ENCODE measurements around the gene FAM120AOS.

Gene FAM120AOS

GRCh38 chr9:93493949-93494348, 40.6 kb upstream of the FAM120AOS start:
- H3K27me3 ChIP-seq (ENCODE audit: insufficient read depth, low read length) = no peaks in the 10 kb centered on the region
- no peaks in the 10 kb centered on the region for H3K9me3 ChIP-seq (ENCODE audit: insufficient read depth, low read depth, low read length)
- H3K4ac ChIP-seq (ENCODE audit: low read depth, low read length) = no peak overlapping the region
- no peak overlapping the region for H3K18ac ChIP-seq (ENCODE audit: low read length)
- no peak overlapping the region for H3K27ac ChIP-seq (ENCODE audit: low read depth, low read length)
- H3K4me1 ChIP-seq (ENCODE audit: control insufficient read depth in 1 of 2, insufficient read depth in 2 of 2, low read length in 2 of 2) = no peaks in the 10 kb centered on the region
- H2AFZ ChIP-seq (ENCODE audit: insufficient read depth, low read length, poor library complexity) = no peak overlapping the region
- no peaks in the 10 kb centered on the region for H3K79me2 ChIP-seq (ENCODE audit: control insufficient read depth, insufficient read depth, low read length, poor library complexity)
- no peak overlapping the region for H3K4me2 ChIP-seq (ENCODE audit: low read length)
- H3K14ac ChIP-seq (ENCODE audit: low read length) = no peak overlapping the region
- no peak overlapping the region for H2BK12ac ChIP-seq (ENCODE audit: low read length)
- no peak overlapping the region for H3K23ac ChIP-seq (ENCODE audit: low read length)
- no peak overlapping the region for H3K4me3 ChIP-seq (ENCODE audit: low read depth, low read length)
- H2AK5ac ChIP-seq (ENCODE audit: low read length) = no peak overlapping the region
- peaks cover 30 to 35% of the 10 kb centered on the region in 2 experiments for H3K36me3 ChIP-seq (ENCODE audit: control insufficient read depth in 1 of 2, insufficient read depth in 2 of 2, low read length in 2 of 2)
- H3K79me1 ChIP-seq (ENCODE audit: low read length) = no peaks in the 10 kb centered on the region
- H4K12ac ChIP-seq (ENCODE audit: low read depth, low read length) = no peak overlapping the region
- H4K8ac ChIP-seq (ENCODE audit: low read depth, low read length) = no peak overlapping the region
- H2BK5ac ChIP-seq (ENCODE audit: low read depth, low read length, poor library complexity) = no peak overlapping the region
- no CpG with 5 or more reads among the region's 12 CpGs for WGBS (ENCODE audit: extremely low coverage, insufficient coverage, insufficient read length)
- no peak overlapping the region for H3K9ac ChIP-seq (ENCODE audit: low read length)
- H2BK120ac ChIP-seq (ENCODE audit: insufficient read depth, low read length, poor library complexity) = no peak overlapping the region
- no peak overlapping the region for H4K91ac ChIP-seq (ENCODE audit: low read depth, low read length)
- no peak for DNase-seq

DNA sequence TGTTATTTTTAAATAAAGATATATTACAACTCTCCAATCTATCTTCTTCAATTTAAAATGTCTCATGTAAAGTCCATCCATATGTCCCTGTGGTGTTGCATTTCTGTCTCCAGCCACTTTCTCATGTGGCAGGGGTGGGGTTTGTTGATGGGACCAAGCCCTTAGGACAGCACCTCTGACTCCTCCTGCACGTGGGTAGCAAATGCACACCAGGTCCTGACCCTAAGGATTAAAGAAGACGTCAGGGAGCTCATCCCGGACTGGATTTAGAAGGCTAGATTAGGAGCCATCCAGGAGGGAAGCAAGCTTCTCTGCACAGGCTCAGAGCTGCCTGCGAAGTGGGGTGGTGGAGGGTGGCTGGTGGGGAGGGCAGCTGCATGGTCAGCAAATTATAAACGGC, 38.9 kb upstream of the FAM120AOS start:
- Histone ChIP-seq H4K12ac (ENCODE audit: low read depth, low read length) (no peak overlapping the region), H2AK5ac (ENCODE audit: low read length) (no peak overlapping the region), H4K8ac (ENCODE audit: low read depth, low read length) (no peak overlapping the region), H3K27ac (ENCODE audit: low read depth, low read length) (no peak overlapping the region), H2BK5ac (ENCODE audit: low read depth, low read length, poor library complexity) (no peak overlapping the region), H3K9me3 (ENCODE audit: insufficient read depth, low read depth, low read length) (no peaks in the 10 kb centered on the region), H3K79me2 (ENCODE audit: control insufficient read depth, insufficient read depth, low read length, poor library complexity) (no peaks in the 10 kb centered on the region), H4K91ac (ENCODE audit: low read depth, low read length) (no peak overlapping the region), H3K4me1 (ENCODE audit: control insufficient read depth in 1 of 2, insufficient read depth in 2 of 2, low read length in 2 of 2) (no peaks in the 10 kb centered on the region), H3K79me1 (ENCODE audit: low read length) (no peaks in the 10 kb centered on the region), H3K27me3 (ENCODE audit: insufficient read depth, low read length) (no peaks in the 10 kb centered on the region), H3K18ac (ENCODE audit: low read length) (no peak overlapping the region), H3K23ac (ENCODE audit: low read length) (no peak overlapping the region), H2BK12ac (ENCODE audit: low read length) (no peak overlapping the region), H3K9ac (ENCODE audit: low read length) (no peak overlapping the region), H2AFZ (ENCODE audit: insufficient read depth, low read length, poor library complexity) (no peak overlapping the region), H2BK120ac (ENCODE audit: insufficient read depth, low read length, poor library complexity) (no peak overlapping the region), H3K4me3 (ENCODE audit: low read depth, low read length) (no peak overlapping the region), H3K36me3 (ENCODE audit: control insufficient read depth in 1 of 2, insufficient read depth in 2 of 2, low read length in 2 of 2) (peaks cover 19 to 28% of the 10 kb centered on the region in 2 experiments), H3K4me2 (ENCODE audit: low read length) (no peak overlapping the region), H3K14ac (ENCODE audit: low read length) (no peak overlapping the region), H3K4ac (ENCODE audit: low read depth, low read length) (no peak overlapping the region)
- WGBS (ENCODE audit: extremely low coverage, insufficient coverage, insufficient read length) = no CpG with 5 or more reads among the region's 5 CpGs
- DNase-seq = no peak

GRCh38 chr9:93491593-93492232, 38.3 kb upstream of the FAM120AOS start:
- no peak overlapping the region for H3K18ac ChIP-seq (ENCODE audit: low read length)
- H3K23ac ChIP-seq (ENCODE audit: low read length) = no peak overlapping the region
- no peak overlapping the region for H2BK12ac ChIP-seq (ENCODE audit: low read length)
- no peak overlapping the region for H2BK5ac ChIP-seq (ENCODE audit: low read depth, low read length, poor library complexity)
- WGBS (ENCODE audit: extremely low coverage, insufficient coverage, insufficient read length) = no CpG with 5 or more reads among the region's 3 CpGs
- no peak overlapping the region for H3K27ac ChIP-seq (ENCODE audit: low read depth, low read length)
- no peak overlapping the region for H3K4ac ChIP-seq (ENCODE audit: low read depth, low read length)
- H4K91ac ChIP-seq (ENCODE audit: low read depth, low read length) = no peak overlapping the region
- no peak overlapping the region for H4K8ac ChIP-seq (ENCODE audit: low read depth, low read length)
- H3K4me1 ChIP-seq (ENCODE audit: control insufficient read depth in 1 of 2, insufficient read depth in 2 of 2, low read length in 2 of 2) = no peaks in the 10 kb centered on the region
- no peak overlapping the region for H2AK5ac ChIP-seq (ENCODE audit: low read length)
- H3K9me3 ChIP-seq (ENCODE audit: insufficient read depth, low read depth, low read length) = no peaks in the 10 kb centered on the region
- no peak overlapping the region for H2BK120ac ChIP-seq (ENCODE audit: insufficient read depth, low read length, poor library complexity)
- H2AFZ ChIP-seq (ENCODE audit: insufficient read depth, low read length, poor library complexity) = no peak overlapping the region
- peaks cover 18 to 22% of the 10 kb centered on the region in 2 experiments for H3K36me3 ChIP-seq (ENCODE audit: control insufficient read depth in 1 of 2, insufficient read depth in 2 of 2, low read length in 2 of 2)
- no peak overlapping the region for H3K9ac ChIP-seq (ENCODE audit: low read length)
- no peak for DNase-seq
- no peaks in the 10 kb centered on the region for H3K79me2 ChIP-seq (ENCODE audit: control insufficient read depth, insufficient read depth, low read length, poor library complexity)
- H3K4me3 ChIP-seq (ENCODE audit: low read depth, low read length) = no peak overlapping the region
- no peak overlapping the region for H4K12ac ChIP-seq (ENCODE audit: low read depth, low read length)
- H3K4me2 ChIP-seq (ENCODE audit: low read length) = no peak overlapping the region
- no peaks in the 10 kb centered on the region for H3K79me1 ChIP-seq (ENCODE audit: low read length)
- H3K14ac ChIP-seq (ENCODE audit: low read length) = no peak overlapping the region
- no peaks in the 10 kb centered on the region for H3K27me3 ChIP-seq (ENCODE audit: insufficient read depth, low read length)

DNA sequence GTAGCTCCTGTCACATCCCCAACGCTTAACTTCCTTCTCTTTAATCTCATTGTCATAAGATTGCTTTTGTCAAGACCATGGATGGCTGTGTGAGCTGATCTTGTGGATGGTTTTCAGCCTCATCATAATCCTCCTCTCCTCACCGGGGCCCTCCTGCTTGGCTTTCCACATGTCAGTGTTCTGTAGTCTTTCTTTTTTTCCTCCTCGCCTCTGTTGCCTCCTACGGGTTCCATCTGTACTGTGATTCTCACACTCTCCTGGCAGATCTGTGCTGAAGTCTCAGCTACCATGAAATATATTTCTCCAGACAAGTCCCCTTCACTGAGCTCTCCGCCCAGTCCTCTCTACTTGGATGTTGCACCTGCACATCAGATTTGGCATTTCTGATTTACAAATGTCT, 34.9 kb upstream of the FAM120AOS start:
- no peaks in the 10 kb centered on the region for H3K9me3 ChIP-seq (ENCODE audit: insufficient read depth, low read depth, low read length)
- H3K27ac ChIP-seq (ENCODE audit: low read depth, low read length) = no peak overlapping the region
- H2AFZ ChIP-seq (ENCODE audit: insufficient read depth, low read length, poor library complexity) = no peak overlapping the region
- H3K4me2 ChIP-seq (ENCODE audit: low read length) = no peak overlapping the region
- no peak overlapping the region for H3K23ac ChIP-seq (ENCODE audit: low read length)
- H3K27me3 ChIP-seq (ENCODE audit: insufficient read depth, low read length) = no peaks in the 10 kb centered on the region
- no peak overlapping the region for H4K91ac ChIP-seq (ENCODE audit: low read depth, low read length)
- no peak overlapping the region for H2BK120ac ChIP-seq (ENCODE audit: insufficient read depth, low read length, poor library complexity)
- no peak overlapping the region for H3K14ac ChIP-seq (ENCODE audit: low read length)
- no peak overlapping the region for H3K4me3 ChIP-seq (ENCODE audit: low read depth, low read length)
- H4K8ac ChIP-seq (ENCODE audit: low read depth, low read length) = no peak overlapping the region
- H4K12ac ChIP-seq (ENCODE audit: low read depth, low read length) = no peak overlapping the region
- DNase-seq = no peak
- WGBS (ENCODE audit: extremely low coverage, insufficient coverage, insufficient read length) = no CpG with 5 or more reads among the region's 5 CpGs
- no peak overlapping the region for H3K9ac ChIP-seq (ENCODE audit: low read length)
- peaks cover 10 to 14% of the 10 kb centered on the region in 2 experiments for H3K36me3 ChIP-seq (ENCODE audit: control insufficient read depth in 1 of 2, insufficient read depth in 2 of 2, low read length in 2 of 2)
- H2BK5ac ChIP-seq (ENCODE audit: low read depth, low read length, poor library complexity) = no peak overlapping the region
- no peak overlapping the region for H3K4ac ChIP-seq (ENCODE audit: low read depth, low read length)
- no peak overlapping the region for H2AK5ac ChIP-seq (ENCODE audit: low read length)
- no peaks in the 10 kb centered on the region for H3K79me2 ChIP-seq (ENCODE audit: control insufficient read depth, insufficient read depth, low read length, poor library complexity)
- no peaks in the 10 kb centered on the region for H3K4me1 ChIP-seq (ENCODE audit: control insufficient read depth in 1 of 2, insufficient read depth in 2 of 2, low read length in 2 of 2)
- no peaks in the 10 kb centered on the region for H3K79me1 ChIP-seq (ENCODE audit: low read length)
- H3K18ac ChIP-seq (ENCODE audit: low read length) = peak overlapping the region; percentile 27
- H2BK12ac ChIP-seq (ENCODE audit: low read length) = no peak overlapping the region
